NT2/D1 (cell line): ENCODE data around the gene NAA80.

Source experiments
- YY1 ChIP-seq: IDR thresholded peaks from 2 replicates; pipeline ENCODE4 v1.6.1; 2011; ENCODE audit not compliant: insufficient read length, insufficient read depth
- ZNF274 ChIP-seq: IDR thresholded peaks from 2 replicates; pipeline ENCODE4 v1.6.1; 2011; ENCODE audit warnings: mild to moderate bottlenecking, low read depth, low read length

- TF ChIP-seq ZNF274 (no peak), YY1 (no peak)
Observed at GRCh38 chr3:50288387-50289007, 10.7 kb downstream of the NAA80 start.
